Measurements from ENCODE around the gene SIGMAR1. TPM values are rescaled to one million over a fixed set of nuclear protein-coding genes. Genes with fewer than 3 reads are reported as not detected.
A peak's percentile ranks its signal among the peaks of the same experiment; 100 is the strongest.

The SIGMAR1 gene
- total RNA-seq: 25.6 TPM
- long read RNA-seq, transcript SIGMAR1-201 (4 exons, 1,656 nt): major isoform, 25 of 31 reads
- long read RNA-seq, partial matches to known transcripts: 0 of 31 reads
- long read RNA-seq, other reads (novel, unspliced or antisense): 5 of 31 reads

GRCh38 chr9:34637356-34638137, at the start of gene SIGMAR1:
Gene SIGMAR1 (minus strand): TSS chr9:34637787. CDS start chr9:34637697, 90 bp downstream.
- DNase-seq (ENCODE audit: missing footprints) (peak; percentile 96), ATAC-seq (peak; percentile 97)
- intact Hi-C loops (cut with DNase I): no loop called here

GRCh38 chr9:34686732-34687131, 49.1 kb upstream of the SIGMAR1 start:
- DNase-seq (ENCODE audit: missing footprints) (no peak), ATAC-seq (no peak)
- intact Hi-C loops (cut with DNase I): no loop called here

- ATAC-seq (peak; percentile 59), DNase-seq (ENCODE audit: missing footprints) (no peak)
- intact Hi-C loops (cut with DNase I): no loop called here
Measured at GRCh38 chr9:34686231-34686630, 48.6 kb upstream of the SIGMAR1 start.

GRCh38 chr9:34685591-34685990, 48.0 kb upstream of the SIGMAR1 start:
- ATAC-seq (no peak), DNase-seq (ENCODE audit: missing footprints) (no peak)
- intact Hi-C loops (cut with DNase I): no loop called here

- DNase-seq (ENCODE audit: missing footprints) (no peak), ATAC-seq (no peak)
- intact Hi-C loops (cut with DNase I): no loop called here
Measured at GRCh38 chr9:34684816-34685215, 47.2 kb upstream of the SIGMAR1 start.

GRCh38 chr9:34684145-34684544, 46.6 kb upstream of the SIGMAR1 start:
- intact Hi-C loops (cut with DNase I): no loop called here
- no peak for ATAC-seq
- no peak for DNase-seq (ENCODE audit: missing footprints)

GRCh38 chr9:34675869-34676268, 38.3 kb upstream of the SIGMAR1 start:
- DNase-seq (ENCODE audit: missing footprints) (no peak), ATAC-seq (peak; percentile 3)
- intact Hi-C loops (cut with DNase I): no loop called here

- intact Hi-C loops (cut with DNase I): no loop called here
- ATAC-seq (peak; percentile 54), DNase-seq (ENCODE audit: missing footprints) (peak; percentile 79)
Measured at GRCh38 chr9:34675048-34675714, 37.6 kb upstream of the SIGMAR1 start.

GRCh38 chr9:34674440-34674839, 36.9 kb upstream of the SIGMAR1 start:
- DNase-seq (ENCODE audit: missing footprints) (no peak), ATAC-seq (no peak)
- intact Hi-C loops (cut with DNase I): no loop called here

GRCh38 chr9:34671307-34671706, 33.7 kb upstream of the SIGMAR1 start:
- intact Hi-C loops (cut with DNase I): no loop called here
- ATAC-seq (no peak), DNase-seq (ENCODE audit: missing footprints) (no peak)

- no peak for ATAC-seq
- no peak for DNase-seq (ENCODE audit: missing footprints)
- intact Hi-C loops (cut with DNase I): loop anchor here (5.0 kb wide), 1 partner anchor 322 kb away; no protein-coding TSS in a partner anchor
Measured at GRCh38 chr9:34669809-34670562, 32.4 kb upstream of the SIGMAR1 start.

GRCh38 chr9:34665381-34666250, 28.0 kb upstream of the SIGMAR1 start:
- ATAC-seq (peak; percentile 92), DNase-seq (ENCODE audit: missing footprints) (peak; percentile 96)
- intact Hi-C loops (cut with DNase I): loop anchor here (2.0 to 5.0 kb wide), 2 partner anchors 35 to 327 kb away; no protein-coding TSS in a partner anchor

- intact Hi-C loops (cut with DNase I): loop anchor here (2.0 to 5.0 kb wide), 2 partner anchors 36 to 327 kb away; no protein-coding TSS in a partner anchor
- ATAC-seq (no peak), DNase-seq (ENCODE audit: missing footprints) (no peak)
Measured at GRCh38 chr9:34665067-34665380, 27.4 kb upstream of the SIGMAR1 start.

GRCh38 chr9:34664281-34665066, 26.9 kb upstream of the SIGMAR1 start:
- DNase-seq (ENCODE audit: missing footprints) (peak; percentile 82), ATAC-seq (peak; percentile 49)
- intact Hi-C loops (cut with DNase I): loop anchor here (2.0 to 5.0 kb wide), 2 partner anchors 36 to 328 kb away; no protein-coding TSS in a partner anchor

GRCh38 chr9:34663303-34663605, 25.7 kb upstream of the SIGMAR1 start:
- ATAC-seq: no peak
- intact Hi-C loops (cut with DNase I): no loop called here
- DNase-seq (ENCODE audit: missing footprints): no peak

- ATAC-seq: no peak
- no peak for DNase-seq (ENCODE audit: missing footprints)
- intact Hi-C loops (cut with DNase I): no loop called here
Measured at GRCh38 chr9:34662526-34663302, 25.1 kb upstream of the SIGMAR1 start, which contains the start of gene CCL27. Gene CCL27 (minus strand): TSS chr9:34662657. CDS start chr9:34662633, 24 bp downstream.
